ENCODE measurements around the gene TTC36. TPM values are rescaled to one million over a fixed set of nuclear protein-coding genes. Genes with fewer than 3 reads are reported as not detected.
"Not testable (repeated sequence)": the region's sequence is repeated elsewhere in the genome, so short reads cannot be mapped to it uniquely, and the experiment has no call there.

TTC36 gene
- total RNA-seq, 2 experiments from 2014 or later: 0.68 to 1.0 TPM

DNA sequence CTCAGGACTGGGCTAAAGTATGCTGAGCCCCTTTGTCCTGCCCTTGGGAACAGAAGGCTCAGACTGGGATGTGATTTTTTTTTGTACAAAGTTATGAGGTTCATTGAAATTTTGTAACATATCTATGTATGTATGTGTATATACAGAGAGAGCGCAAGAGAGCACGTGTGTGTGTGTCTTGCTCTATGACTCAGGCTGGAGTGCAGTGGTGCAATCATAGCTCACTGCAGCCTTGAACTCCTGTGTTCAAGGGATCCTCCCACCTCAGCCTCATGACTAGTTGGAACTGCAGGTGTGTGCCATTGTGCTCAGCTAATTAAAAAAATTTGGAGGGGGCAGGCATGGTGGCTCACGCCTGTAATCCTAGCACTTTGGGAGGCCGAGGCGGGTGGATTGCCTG is 9.5 kb downstream of the TTC36 start:
- ATAC-seq (ENCODE audit: low read depth): no peak
- DNase-seq: no peak
- H3K27me3 Mint-ChIP-seq: no peaks in the 10 kb centered on the region
- H3K36me3 Mint-ChIP-seq: no peaks in the 10 kb centered on the region
- POLR2A ChIA-PET: no interaction called here
- H3K27ac Mint-ChIP-seq: no peak overlapping the region
- H3K4me1 Mint-ChIP-seq: peaks cover 2% of the 10 kb centered on the region
- no peaks in the 10 kb centered on the region for H3K9me3 Mint-ChIP-seq
- no peak overlapping the region for H3K4me3 Mint-ChIP-seq

DNA sequence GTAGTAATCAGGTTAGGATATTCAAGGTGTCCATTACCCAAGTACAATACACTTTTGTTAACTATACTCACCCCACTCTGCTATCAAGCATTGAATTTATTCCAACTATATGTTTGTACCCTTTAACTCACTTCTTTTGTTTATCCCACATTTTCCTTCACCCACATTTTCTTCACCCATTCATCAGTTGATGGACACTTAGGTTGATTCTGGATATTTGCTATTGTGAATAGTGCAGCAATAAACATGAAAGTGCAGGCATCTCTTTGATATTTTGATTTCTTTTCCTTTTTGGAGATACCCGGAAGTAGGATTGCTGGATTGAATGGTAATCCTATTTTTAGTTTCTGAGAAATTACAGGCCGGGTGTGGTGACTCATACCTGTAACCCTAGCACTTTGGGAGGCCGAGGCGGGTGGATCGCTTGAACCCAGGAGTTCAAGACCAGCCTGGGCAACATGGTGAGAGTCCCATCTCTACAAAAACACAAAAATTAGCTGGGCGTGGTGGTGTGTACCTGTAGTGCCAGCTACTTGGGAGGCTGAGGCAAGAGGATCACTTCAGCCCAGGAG is 10.2 kb downstream of the TTC36 start:
- Mint-ChIP-seq H3K36me3 (no peaks in the 10 kb centered on the region), H3K4me1 (no peaks in the 10 kb centered on the region), H3K4me3 (no peak overlapping the region), H3K27me3 (no peaks in the 10 kb centered on the region), H3K9me3 (no peaks in the 10 kb centered on the region), H3K27ac (no peak overlapping the region)
- DNase-seq (no peak), ATAC-seq (ENCODE audit: low read depth) (no peak)
- POLR2A ChIA-PET: no interaction called here

DNA sequence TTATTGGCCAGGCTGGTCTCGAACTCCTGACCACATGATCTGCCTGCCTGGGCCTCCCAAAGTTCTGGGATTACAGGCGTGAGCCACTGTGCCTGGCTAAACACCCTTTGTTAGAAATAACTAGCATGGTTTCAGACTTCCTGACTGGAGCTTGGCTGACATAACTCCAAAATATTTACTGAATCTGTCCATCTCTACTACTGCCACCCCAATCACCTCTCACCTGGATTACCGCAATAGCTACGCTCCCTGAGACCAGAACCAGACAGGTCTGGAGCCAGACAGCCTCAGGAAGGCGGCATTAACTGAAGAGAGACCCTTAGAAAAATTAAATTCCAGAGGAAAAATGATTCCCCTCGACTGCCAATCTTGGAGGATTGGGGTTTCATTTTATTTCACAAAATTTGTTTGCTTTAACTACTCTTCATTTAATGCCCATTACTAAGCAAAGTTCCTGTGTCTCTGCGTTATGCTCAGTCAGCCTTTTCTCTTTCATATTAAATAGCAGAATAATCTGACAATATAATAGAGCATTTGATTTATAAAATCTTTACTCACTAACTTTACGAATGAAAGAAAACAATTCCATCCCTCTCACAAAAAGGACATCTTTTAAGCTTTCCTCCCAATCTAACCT is 16.9 kb downstream of the TTC36 start:
- Mint-ChIP-seq H3K36me3 (peaks cover 1% of the 10 kb centered on the region), H3K4me3 (no peak overlapping the region), H3K27ac (no peak overlapping the region), H3K9me3 (no peaks in the 10 kb centered on the region), H3K27me3 (no peaks in the 10 kb centered on the region), H3K4me1 (no peaks in the 10 kb centered on the region)
- no peak for ATAC-seq (ENCODE audit: low read depth)
- POLR2A ChIA-PET: no interaction called here
- no peak for DNase-seq

DNA sequence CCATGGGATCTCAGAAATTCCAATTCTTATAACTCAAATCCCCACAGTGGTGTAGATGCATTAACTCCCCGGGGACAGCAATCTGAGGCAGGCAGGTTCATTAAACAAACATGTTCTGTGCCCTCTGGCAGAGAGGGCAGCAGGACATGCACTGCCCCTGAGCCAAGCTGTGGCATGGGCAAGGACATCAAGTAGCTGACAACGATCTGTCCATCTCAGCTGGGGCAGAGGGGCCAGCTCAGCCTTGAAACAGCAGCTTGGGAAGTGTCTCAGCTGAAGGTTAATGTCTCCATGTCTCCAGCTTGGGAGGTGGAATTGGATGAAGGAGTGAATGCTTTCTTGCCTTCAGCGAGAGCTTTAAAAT is 17.4 kb downstream of the TTC36 start:
- no peak overlapping the region for H3K4me3 Mint-ChIP-seq
- ATAC-seq (ENCODE audit: low read depth) (no peak), DNase-seq (no peak)
- POLR2A ChIA-PET: no interaction called here
- no peak overlapping the region for H3K27ac Mint-ChIP-seq
- H3K36me3 Mint-ChIP-seq: peaks cover 1% of the 10 kb centered on the region
- no peaks in the 10 kb centered on the region for H3K4me1 Mint-ChIP-seq
- no peaks in the 10 kb centered on the region for H3K27me3 Mint-ChIP-seq
- H3K9me3 Mint-ChIP-seq: no peaks in the 10 kb centered on the region

DNA sequence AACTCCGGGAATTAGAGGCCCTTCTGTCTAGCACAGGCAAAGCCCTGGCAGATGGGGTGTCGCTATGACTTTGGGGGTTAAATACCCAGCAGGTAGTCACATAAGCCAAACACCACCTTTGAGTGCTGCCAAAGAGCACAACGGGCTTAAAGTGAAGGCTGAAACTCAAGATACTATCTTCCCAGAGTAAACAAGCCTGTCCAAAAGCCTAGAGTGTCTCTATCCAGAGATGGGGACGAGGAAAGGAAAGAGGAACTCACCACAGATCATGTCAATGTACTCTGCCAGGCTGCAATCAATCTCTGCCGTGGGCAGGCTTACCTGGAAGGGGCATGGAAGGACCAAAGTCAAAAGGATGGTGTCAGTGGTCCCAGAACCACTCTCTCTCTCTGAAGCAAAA is 18.3 kb downstream of the TTC36 start:
- POLR2A ChIA-PET: no interaction called here
- Mint-ChIP-seq H3K4me3 (no peak overlapping the region), H3K4me1 (no peaks in the 10 kb centered on the region), H3K36me3 (peaks cover 3% of the 10 kb centered on the region), H3K27me3 (no peaks in the 10 kb centered on the region), H3K27ac (no peak overlapping the region), H3K9me3 (no peaks in the 10 kb centered on the region)
- ATAC-seq (ENCODE audit: low read depth) (no peak), DNase-seq (no peak)

DNA sequence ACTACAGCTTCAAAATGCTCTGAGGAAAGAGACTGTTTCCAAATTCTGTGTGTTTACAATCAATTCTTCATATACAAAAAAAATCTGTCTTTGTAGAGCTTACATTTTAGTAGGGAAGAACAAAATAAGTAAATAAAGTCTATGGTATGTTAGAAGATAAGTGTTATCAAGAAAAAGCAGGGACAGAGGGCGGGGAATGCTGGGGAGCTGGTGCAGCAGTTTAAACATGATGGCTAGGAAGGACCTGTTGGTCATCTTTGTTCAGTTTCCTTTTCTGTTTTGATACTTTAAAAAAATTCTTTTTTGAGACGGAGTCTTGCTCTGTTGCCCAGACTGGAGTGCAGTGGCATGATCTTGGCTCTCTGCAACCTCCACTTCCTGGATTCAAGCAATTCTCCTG is 19.9 kb downstream of the TTC36 start:
- Mint-ChIP-seq H3K27me3 (no peaks in the 10 kb centered on the region), H3K4me3 (no peak overlapping the region), H3K4me1 (no peaks in the 10 kb centered on the region), H3K36me3 (peaks cover 6% of the 10 kb centered on the region), H3K9me3 (no peaks in the 10 kb centered on the region), H3K27ac (no peak overlapping the region)
- POLR2A ChIA-PET: interaction anchor here (0.6 to 0.7 kb wide), 2 partner anchors 27 to 468 kb away, joined by 3 to 4 read pairs; no protein-coding TSS in a partner anchor
- no peak for DNase-seq
- no peak for ATAC-seq (ENCODE audit: low read depth)

DNA sequence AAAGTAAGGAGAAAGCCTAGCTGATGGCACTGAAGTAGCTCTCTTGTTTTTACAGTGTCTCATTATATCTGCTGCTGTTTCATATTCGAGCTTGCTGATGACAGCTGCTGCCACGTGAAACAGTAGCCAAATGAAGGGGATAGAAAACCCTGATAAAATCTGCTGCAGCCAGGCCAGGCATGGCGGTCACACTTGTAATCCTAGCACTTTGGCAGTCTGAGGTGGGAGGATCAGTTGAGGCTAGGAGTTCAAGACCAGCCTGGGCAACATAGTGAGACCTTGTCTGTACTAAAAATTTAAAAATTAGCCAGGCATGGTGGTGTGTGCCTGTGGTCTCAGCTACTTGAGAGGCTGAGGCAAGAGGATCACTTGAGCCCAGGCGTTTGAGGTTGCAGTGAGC is 25.1 kb downstream of the TTC36 start:
- no peak for ATAC-seq (ENCODE audit: low read depth)
- H3K4me1 Mint-ChIP-seq: no peaks in the 10 kb centered on the region
- no peak for DNase-seq
- no peak overlapping the region for H3K4me3 Mint-ChIP-seq
- H3K9me3 Mint-ChIP-seq: no peaks in the 10 kb centered on the region
- H3K36me3 Mint-ChIP-seq: peaks cover 9% of the 10 kb centered on the region
- POLR2A ChIA-PET: interaction anchor here (0.6 kb wide), 1 partner anchor 443 kb away, joined by 4 read pairs; no protein-coding TSS in a partner anchor
- no peak overlapping the region for H3K27ac Mint-ChIP-seq
- no peaks in the 10 kb centered on the region for H3K27me3 Mint-ChIP-seq

DNA sequence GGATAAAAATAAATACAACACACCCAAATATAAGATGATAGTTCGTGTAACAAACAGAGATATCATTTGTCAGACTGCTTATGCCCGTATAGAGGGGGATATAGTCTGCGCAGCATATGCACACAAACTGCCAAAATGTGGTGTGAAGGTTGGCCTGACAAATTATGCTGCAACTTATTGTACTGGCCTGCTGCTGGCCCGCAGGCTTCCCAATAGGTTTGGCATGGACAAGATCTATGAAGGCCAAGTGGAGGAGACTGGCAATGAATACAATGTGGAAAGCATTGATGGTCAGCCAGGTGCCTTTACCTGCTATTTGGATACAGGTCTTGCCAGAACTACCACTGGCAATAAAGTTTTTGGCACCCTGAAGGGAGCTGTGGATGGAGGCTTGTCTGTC is 33.5 kb downstream of the TTC36 start:
- POLR2A ChIA-PET: interaction anchor here (0.7 kb wide), 1 partner anchor 1219 kb away, joined by 3 read pairs; no protein-coding TSS in a partner anchor
- no peaks in the 10 kb centered on the region for H3K9me3 Mint-ChIP-seq
- H3K4me3 Mint-ChIP-seq: no peak overlapping the region
- no peak for ATAC-seq (ENCODE audit: low read depth)
- H3K27ac Mint-ChIP-seq: no peak overlapping the region
- peaks cover 15% of the 10 kb centered on the region for H3K4me1 Mint-ChIP-seq
- H3K27me3 Mint-ChIP-seq: no peaks in the 10 kb centered on the region
- no peaks in the 10 kb centered on the region for H3K36me3 Mint-ChIP-seq
- no peak for DNase-seq

DNA sequence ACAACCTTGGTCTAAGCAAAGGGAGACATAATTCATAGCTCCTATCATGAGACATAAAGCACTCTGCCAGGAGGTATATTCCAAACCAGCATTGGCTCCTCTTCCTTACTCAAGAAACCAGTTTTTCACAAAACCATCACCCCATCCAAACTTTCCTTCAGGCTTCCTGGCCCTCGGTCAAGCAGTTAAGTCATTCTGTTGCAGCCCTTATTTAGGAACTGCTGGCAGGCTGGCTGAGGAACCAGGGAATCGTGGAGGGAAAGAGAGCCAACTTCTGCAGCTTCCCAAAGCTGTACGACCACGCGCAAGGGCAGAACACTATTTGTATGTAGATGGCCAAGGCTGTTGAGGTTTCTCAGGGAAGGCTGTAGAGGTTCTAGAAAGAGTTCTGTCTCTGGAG is 37.8 kb downstream of the TTC36 start:
- Mint-ChIP-seq H3K27me3 (no peaks in the 10 kb centered on the region), H3K36me3 (no peaks in the 10 kb centered on the region), H3K4me3 (peak overlapping the region; percentile 81), H3K9me3 (no peaks in the 10 kb centered on the region), H3K27ac (peak overlapping the region; percentile 76), H3K4me1 (peaks cover 19% of the 10 kb centered on the region)
- POLR2A ChIA-PET: no interaction called here
- ATAC-seq (ENCODE audit: low read depth) (no peak), DNase-seq (no peak)

DNA sequence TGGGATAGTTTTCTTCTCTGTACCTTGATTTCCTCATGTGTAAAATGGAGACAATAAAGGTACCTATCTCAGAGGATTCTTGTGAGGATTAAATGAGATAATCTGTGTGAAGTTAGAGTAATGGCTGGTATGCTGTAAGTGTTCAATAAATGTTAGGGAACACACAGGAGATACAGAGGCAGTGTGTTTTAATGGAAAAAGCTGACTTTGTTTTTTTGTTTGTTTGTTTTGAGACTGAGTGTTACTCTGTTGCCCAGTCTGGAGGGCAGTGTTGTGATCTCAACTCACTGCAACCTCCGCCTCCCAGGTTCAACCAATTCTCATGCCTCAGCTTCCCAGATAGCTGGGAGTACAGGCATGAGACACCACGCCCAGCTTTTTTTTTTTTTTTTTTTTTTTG is 42.4 kb downstream of the TTC36 start:
- Mint-ChIP-seq H3K36me3 (peaks cover 9% of the 10 kb centered on the region), H3K27ac (no peak overlapping the region), H3K9me3 (no peaks in the 10 kb centered on the region), H3K4me1 (peaks cover 32% of the 10 kb centered on the region), H3K4me3 (no peak overlapping the region), H3K27me3 (no peaks in the 10 kb centered on the region)
- ATAC-seq (ENCODE audit: low read depth) (no peak), DNase-seq (no peak)
- POLR2A ChIA-PET: interaction anchor here (0.6 kb wide), 1 partner anchor 321 kb away, joined by 3 read pairs; no protein-coding TSS in a partner anchor

DNA sequence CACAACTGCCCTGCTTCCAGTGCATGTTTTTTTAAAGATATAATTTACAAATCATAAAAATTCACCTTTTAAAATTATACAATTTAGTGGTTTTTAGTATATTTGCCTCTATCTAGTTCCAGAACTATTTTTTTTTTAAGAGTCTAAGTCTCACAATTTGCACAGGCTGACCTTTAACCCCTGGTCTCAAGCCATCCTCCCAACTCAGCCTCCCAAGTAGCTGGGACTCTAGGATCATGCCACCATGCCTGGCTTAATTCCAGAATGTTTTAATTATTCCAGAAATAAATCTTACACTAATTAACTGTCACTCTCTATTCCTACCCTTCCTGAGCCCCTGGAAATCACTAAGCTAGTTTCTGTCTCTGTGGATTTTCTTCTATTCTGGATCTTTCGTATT is 43.5 kb downstream of the TTC36 start:
- DNase-seq (no peak), ATAC-seq (ENCODE audit: low read depth) (no peak)
- POLR2A ChIA-PET: no interaction called here
- H3K9me3 Mint-ChIP-seq: no peaks in the 10 kb centered on the region
- no peaks in the 10 kb centered on the region for H3K27me3 Mint-ChIP-seq
- H3K27ac Mint-ChIP-seq: no peak overlapping the region
- H3K4me1 Mint-ChIP-seq: peaks cover 36% of the 10 kb centered on the region
- peaks cover 9% of the 10 kb centered on the region for H3K36me3 Mint-ChIP-seq
- H3K4me3 Mint-ChIP-seq: no peak overlapping the region

DNA sequence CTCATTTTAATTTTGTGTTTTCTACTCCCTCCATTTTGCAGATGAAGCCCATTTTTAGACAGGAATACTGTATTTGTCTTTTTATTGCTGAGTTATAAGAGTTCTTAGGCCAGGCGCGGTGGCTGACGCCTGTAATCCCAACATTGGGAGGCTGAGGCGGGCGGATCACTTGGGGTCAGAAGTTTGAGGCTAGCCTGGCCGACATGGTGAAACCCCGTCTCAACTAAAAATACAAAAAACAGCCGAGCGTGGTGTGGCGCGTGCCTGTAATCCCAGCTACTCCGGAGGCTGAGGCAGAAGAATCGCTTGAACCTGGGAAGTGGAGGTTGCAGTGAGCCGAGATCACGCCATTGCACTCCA is 44.4 kb downstream of the TTC36 start:
- peak overlapping the region; percentile 99 for H3K4me3 Mint-ChIP-seq
- DNase-seq: peak; percentile 51
- H3K36me3 Mint-ChIP-seq: peaks cover 14% of the 10 kb centered on the region
- H3K27me3 Mint-ChIP-seq; H3K9me3 Mint-ChIP-seq; ATAC-seq (ENCODE audit: low read depth): not testable (repeated sequence)
- H3K27ac Mint-ChIP-seq: peak overlapping the region; percentile 91
- H3K4me1 Mint-ChIP-seq: peaks cover 38% of the 10 kb centered on the region
- POLR2A ChIA-PET: interaction anchor here (0.5 to 2.1 kb wide), 10 partner anchors 35 to 598 kb away, joined by 3 to 7 read pairs (median 3); partner anchors contain the start of gene PHLDB1

DNA sequence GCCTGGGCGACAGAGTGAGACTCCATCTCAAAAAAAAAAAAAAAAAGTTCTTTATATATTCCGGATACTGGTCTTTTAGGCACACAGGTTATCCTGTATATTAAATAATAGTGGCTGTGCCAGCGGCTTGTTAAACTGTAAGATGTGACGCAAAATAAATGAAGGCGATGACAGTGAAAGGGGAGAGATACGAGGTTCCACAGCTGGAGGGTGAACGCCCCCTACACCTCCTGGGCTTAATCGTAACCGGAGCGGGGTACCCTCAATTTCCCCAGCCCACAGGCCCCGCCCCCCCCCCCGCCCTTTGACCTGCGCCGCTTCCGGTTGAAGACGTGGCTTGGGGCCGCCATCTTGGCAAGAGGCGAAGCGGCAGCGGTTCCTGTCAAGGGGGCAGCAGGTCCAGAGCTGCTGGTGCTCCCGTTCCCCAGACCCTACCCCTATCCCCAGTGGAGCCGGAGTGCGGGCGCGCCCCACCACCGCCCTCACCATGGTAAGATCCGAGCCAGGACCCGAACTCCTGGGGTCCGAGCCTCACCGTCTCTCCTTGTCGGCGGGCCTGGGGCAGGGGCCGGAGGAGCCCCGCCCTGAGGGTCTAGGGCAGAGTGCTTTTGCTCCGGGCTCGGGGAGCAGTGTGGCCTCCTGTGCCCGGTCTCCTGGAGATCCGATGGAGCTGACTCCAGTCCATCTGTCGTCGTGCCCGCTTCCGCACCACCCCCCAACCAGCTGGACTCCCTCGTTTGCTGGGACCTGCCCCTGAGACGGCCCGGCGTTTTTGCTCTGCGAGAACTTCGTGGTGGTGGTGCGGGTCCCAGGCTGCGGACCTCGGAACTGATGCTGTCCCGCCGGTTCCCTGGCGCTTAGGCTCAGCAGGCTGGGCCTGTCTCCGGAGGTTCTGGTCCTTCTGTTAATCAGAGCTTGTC is 45.0 kb downstream of the TTC36 start, which contains the start of gene ARCN1:
Gene ARCN1 (plus strand): TSS at position 349 of the 920 bp plus-strand sequence. CDS start 139 bp downstream, at position 488.
- DNase-seq: peak; percentile 79
- peak; percentile 75 for ATAC-seq (ENCODE audit: low read depth)
- H3K4me1 Mint-ChIP-seq: peaks cover 40% of the 10 kb centered on the region
- POLR2A ChIA-PET: interaction anchor here (0.5 to 2.1 kb wide), 14 partner anchors 11 to 597 kb away, joined by 3 to 7 read pairs (median 3); partner anchors contain the start of gene PHLDB1
- H3K27ac Mint-ChIP-seq: peak within 1 kb of the TSS; percentile 91
- H3K36me3 Mint-ChIP-seq: peaks cover 17% of the 10 kb centered on the region
- no peaks in the 10 kb centered on the region for H3K9me3 Mint-ChIP-seq
- no peaks in the 10 kb centered on the region for H3K27me3 Mint-ChIP-seq
- H3K4me3 Mint-ChIP-seq: peak within 1 kb of the TSS; percentile 99

Measured in activated naive CD8-positive, alpha-beta T cell treated with anti-CD3 and anti-CD28 coated beads, Interleukin-2, amount 10 ng/mL, durations not matched to agents 7 days and 5 days (primary cell).